ENCODE data around the gene PCDHGB4.
"Not testable (repeated sequence)": the region's sequence is repeated elsewhere in the genome, so short reads cannot be mapped to it uniquely, and the experiment has no call there.

DNA sequence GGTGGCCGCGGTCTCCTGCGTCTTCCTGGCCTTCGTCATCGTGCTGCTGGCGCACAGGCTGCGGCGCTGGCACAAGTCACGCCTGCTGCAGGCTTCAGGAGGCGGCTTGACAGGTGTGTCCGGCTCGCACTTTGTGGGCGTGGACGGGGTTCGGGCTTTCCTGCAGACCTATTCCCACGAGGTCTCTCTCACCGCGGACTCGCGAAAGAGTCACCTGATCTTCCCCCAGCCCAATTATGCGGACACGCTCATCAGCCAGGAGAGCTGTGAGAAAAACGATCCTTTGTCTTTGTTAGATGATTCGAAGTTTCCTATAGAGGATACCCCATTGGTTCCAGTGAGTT lies 27.7 kb downstream of the PCDHGB4 start:
- TF ChIP-seq, protein P1, sequence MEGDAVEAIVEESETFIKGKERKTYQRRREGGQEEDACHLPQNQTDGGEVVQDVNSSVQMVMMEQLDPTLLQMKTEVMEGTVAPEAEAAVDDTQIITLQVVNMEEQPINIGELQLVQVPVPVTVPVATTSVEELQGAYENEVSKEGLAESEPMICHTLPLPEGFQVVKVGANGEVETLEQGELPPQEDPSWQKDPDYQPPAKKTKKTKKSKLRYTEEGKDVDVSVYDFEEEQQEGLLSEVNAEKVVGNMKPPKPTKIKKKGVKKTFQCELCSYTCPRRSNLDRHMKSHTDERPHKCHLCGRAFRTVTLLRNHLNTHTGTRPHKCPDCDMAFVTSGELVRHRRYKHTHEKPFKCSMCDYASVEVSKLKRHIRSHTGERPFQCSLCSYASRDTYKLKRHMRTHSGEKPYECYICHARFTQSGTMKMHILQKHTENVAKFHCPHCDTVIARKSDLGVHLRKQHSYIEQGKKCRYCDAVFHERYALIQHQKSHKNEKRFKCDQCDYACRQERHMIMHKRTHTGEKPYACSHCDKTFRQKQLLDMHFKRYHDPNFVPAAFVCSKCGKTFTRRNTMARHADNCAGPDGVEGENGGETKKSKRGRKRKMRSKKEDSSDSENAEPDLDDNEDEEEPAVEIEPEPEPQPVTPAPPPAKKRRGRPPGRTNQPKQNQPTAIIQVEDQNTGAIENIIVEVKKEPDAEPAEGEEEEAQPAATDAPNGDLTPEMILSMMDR (IDR thresholded peaks at IDR 0.05; ENCODE audit: borderline replicate concordance, extremely low read depth, low read length, poor library complexity, severe bottlenecking) = not testable (repeated sequence)
- TF ChIP-seq EZH2 (IDR thresholded peaks at IDR 0.05; ENCODE audit: borderline replicate concordance, low read depth, low read length, severe bottlenecking) = not testable (repeated sequence)

Data from DND-41 (cell line).